GM18861 (cell line): Measurements from ENCODE around the gene LMAN2L.
"Not testable (repeated sequence)": the region's sequence is repeated elsewhere in the genome, so short reads cannot be mapped to it uniquely, and the experiment has no call there.

ENCODE experiments used
- ATAC-seq: cut with Tn5 transposase; IDR thresholded peaks from one replicate; pipeline ENCODE4 v1.9.1; 2021; ENCODE audit not compliant: unreplicated experiment

Gene LMAN2L

DNA sequence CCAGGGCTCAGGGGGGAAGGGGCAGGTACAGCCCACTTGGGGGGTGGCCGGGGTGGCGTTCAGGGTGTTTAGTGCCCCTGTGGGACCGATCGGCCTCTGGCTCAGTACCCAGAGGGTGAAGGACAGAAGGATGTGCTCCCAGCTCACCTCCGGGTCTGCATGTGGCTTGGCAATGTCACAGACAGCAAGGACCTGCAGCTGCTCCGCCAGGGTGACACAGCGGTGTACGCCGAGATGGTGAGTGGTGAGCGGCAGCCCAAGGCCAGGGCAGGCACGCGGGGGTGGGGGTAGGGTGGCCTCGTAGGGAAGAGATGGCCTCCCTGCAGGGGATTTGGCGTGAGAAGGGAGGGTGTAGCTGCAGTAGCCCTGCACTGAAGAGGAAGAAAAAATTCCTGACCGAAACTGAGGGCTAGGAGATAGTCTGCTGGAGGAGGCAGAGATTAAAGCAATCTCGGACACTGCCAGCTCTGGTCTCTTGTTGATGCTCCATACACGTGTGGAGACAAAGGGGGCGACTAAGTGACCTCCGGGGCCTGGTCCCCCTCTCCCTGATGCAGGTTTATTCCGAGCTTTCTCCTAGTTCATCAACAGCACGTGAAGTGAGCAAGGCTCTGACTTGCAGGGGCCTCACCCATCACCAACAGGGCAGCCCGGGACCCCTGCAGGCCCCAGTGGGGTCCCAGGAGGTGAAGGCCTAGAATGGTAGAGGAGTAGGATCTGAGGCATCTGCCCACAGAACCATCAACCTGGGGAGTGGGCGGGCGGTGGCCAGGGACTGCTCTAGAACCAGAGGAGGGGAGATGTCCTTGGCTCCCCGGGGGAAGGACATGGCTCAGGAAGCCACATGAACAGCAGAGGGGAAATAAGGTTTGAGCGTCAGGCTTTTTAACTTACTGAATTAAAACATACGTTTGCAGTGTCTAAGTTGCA, 51.9 kb downstream of the LMAN2L start:
- no peak for ATAC-seq

DNA sequence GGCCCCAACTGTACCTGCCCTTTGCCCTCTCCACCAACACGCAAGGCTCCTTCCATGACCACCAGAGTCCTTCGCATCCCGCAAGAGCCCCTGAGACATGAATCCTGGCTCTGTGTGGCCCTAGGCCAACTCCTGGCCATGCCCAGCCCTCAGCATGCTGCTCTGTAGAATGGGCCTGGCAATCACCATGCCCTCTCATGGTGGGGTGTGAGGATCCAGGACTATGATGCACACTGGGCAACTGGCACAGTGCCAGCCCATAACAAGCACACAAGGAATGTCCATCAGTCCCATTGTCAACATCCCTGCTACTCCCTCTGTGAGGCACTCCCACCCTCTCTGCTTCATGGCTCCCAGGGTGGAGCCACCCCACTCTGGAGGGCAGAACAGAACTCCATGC, 52.6 kb downstream of the LMAN2L start:
- ATAC-seq = no peak

DNA sequence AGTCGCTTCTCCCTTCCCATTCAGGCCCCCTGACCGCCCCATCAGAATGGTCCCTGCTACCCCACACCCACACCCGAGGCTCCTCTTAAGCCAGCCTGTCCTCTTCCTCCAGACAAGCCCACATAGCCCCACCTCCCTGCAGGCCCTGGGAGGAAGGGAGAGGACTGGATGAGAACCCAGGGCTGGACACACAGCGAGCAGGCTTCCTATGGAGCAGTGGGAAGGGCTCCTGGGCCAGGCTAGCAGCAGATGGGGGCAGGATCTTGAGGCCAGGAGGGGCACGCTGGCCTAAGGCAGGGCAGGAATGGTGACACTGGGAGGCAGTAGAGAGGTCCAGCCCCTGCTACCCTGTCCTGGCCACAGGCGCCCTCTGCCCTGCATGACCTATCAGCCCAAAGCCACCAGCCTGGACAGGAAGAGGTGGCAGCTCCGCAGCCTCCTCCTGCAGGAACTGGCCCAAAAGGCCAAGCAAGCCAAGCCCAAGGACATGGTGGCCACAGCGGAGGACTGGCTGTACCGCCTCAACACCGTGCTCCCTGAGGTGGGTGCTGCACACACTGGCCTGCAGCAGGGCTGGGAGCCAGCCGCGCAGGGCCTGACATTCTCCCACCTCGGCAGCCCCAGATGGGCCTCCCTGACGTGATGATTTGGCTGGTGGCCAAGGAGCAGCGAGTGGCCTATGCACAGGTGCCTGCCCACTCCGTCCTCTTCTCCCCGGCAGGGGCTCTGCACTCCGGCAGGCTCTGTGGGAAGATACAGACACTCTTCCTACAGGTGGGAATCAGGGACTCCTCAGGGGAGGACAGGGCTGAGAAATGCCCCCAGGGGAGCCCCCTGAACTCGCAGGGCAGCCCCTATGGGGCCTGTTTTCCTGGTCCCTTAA, 54.0 kb downstream of the LMAN2L start:
- no peak for ATAC-seq

GRCh38 chr2:96684883-96685576, 54.8 kb downstream of the LMAN2L start:
- no peak for ATAC-seq

DNA sequence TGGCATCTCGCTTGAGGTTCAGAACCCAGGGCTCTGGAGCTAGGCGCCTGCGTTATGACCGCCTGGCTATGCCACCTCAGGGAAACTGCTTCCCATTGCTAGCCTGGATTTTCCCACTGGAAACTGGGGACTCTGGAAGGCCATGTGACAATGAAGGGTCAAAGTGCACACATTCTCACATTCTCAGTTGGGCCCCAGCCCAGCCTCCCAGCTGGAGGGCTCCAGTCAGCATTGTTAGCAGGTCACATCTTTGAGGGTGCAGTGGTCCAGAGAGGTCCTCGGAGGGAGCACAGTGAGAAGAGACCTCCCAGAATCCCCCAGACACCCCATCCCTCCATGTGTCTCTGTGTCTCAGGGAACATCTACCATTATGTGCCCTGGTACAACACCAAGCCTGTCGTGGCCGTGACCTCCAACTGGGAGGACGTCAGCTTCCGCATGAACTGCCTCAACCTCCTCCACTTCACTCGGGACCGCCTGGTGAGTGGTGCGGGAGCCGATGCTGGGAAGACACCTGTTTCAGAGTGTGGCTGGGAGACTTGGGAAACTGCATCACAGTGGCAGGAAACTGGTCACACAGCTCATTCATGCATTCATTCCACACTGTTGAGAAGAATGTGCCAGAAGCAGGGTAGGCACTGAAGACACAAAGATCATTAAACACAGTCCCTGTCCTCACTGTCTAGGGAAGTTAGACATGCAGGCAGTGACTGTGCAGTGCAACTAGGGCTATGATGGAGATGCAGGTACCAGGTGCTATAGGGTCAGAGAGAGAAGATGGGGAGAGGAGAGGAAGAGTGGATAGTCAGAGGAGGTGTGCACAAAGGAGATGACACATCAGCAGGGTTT, 55.7 kb downstream of the LMAN2L start:
- ATAC-seq = no peak

DNA sequence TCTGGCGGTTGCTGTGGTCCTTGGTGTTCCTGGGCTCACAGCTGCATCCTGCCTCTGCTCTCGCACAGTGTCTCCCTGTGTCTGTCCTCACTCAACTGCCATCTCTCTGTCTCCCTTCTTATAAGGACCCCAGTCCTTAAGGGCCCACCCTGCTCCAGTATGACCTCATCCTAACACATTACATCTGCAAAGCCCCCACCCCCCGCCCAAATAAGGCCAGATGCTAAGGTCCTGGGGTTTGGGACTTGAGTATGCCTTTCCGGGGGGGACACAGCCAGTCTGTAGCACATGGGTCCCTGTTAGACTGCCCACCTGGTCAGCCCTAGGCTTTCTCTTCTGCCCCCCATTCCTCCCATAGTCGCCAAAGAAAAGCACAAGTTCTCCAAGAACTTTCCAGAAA, 56.6 kb downstream of the LMAN2L start:
- no peak for ATAC-seq

GRCh38 chr2:96681540-96681939, 58.3 kb downstream of the LMAN2L start:
- ATAC-seq = no peak

DNA sequence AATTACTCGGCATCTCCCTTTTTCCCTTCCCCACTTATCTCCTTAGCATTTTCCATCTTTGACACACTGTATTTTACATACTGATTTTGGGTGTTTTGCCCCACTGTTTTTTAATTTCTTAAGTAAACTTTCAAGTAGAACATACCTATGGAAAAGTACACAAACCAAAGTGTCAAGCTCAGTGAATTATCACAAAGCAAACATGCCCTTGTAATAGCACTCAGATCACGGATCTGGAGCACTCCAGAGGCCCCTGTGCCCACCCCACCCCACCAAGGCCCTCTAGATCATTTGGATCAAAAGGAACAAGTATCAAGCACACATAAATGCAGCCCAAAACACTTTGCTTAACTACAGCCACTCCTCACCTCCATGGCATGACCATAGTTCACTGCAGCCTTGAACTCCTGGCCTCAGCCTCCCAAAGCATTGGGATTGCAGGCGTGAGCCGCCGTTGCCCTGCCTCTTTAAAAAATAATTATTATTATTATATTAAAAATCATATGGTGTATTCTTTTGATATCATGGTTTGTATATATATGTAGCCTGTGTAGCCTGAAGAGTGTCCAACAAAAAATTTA, 59.2 kb downstream of the LMAN2L start:
- no peak for ATAC-seq

DNA sequence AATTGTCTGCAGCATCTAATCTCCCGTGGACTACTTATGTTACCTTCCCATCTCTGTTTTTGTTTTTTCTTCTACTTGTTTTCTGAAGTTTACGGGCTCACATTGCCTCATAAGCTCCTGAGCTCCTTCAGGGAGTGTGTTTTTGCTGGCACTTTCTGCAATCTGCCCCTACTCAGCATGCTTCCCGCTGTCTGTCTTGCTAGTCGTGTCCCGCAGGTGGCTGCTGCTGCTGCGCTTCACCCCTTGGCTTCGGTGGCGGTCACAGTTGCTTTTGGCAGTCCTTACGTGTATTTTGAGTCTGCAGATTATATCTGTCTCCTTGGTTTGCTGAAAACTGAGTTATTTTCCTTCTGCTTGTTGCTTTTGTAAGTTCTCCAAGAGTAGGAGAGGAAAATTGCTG, 60.0 kb downstream of the LMAN2L start:
- ATAC-seq = no peak

DNA sequence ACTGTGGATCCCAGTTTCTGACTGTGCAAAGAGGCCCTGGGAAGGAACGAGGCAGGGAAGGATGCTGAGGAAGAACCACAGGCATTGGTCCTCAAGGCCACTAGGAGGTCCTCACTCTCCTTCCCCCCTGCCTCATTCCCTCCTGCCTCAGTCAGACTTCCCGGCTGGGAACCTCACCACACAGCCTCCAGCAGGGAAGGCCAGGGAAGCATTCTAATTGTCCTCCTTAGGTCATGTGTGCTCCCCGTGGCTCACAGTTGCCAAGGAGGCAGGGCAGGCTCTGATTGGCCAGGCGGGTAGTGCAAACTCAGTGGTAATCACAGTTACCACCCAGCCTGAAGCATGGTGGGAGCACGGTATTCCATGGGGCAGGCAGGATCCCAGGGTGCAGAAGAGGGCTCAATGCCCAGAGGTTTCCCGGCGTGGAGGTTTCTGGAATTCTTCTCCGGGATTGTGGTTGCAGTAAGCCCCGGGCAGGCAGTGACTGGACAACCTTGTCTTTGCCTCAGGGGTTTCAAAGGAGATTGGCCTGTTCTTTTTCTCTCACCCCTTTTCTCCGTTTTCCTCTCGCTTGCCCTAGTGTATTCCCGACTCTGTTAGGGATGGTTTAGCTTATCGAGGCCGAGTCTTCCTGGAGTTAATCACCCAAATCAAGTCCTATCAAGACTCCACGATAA, 70.2 kb downstream of the LMAN2L start:
- ATAC-seq = no peak

- ATAC-seq = no peak
Observed at GRCh38 chr2:96668771-96669170, 71.1 kb downstream of the LMAN2L start.

GRCh38 chr2:96665717-96666116, 74.1 kb downstream of the LMAN2L start:
- not testable (repeated sequence) for ATAC-seq

DNA sequence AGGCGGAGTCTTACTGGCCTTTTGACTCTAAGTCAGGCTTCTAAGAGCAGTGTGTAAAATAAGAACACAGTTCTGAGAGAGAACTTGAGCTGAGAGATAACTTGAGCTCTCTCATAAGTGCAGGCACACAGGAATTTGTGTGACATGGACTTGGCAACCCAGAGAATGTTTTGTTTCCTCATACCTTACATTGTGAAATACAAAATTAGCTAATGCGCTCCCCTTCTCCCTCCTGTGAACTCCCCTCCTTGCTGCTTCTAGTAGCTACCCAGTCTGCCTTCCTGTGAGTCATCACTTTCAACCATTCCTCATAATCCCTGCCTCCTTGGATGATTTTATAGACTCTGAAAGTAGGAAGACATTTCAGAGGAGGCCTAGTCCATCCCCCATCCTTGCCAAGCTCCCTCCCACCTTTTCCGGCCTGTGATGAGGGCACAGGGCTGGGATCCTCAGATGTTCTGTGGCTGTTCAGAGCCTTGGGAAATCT, 74.7 kb downstream of the LMAN2L start:
- no peak for ATAC-seq

- ATAC-seq = no peak
Observed at GRCh38 chr2:96664366-96664925, 75.4 kb downstream of the LMAN2L start.

DNA sequence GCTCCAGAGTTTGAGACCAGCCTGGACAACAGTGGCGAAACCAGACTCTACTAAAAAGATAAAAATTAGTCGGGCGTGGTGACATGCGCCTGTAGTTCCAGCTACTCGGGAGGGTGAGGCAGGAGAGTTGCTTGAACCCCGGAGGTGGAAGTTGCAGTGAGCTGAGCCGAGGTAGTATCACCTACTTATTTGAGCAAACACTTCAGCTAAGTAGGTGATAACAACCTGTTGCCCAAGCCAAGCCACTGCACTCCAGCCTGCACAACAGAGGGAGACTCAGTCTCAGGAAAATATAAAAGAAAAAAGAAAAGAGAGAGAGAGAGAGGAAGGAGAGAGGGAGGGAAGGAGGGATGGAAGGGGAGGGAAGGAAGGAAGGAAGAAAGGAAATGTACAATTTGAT, 76.0 kb downstream of the LMAN2L start:
- no peak for ATAC-seq

DNA sequence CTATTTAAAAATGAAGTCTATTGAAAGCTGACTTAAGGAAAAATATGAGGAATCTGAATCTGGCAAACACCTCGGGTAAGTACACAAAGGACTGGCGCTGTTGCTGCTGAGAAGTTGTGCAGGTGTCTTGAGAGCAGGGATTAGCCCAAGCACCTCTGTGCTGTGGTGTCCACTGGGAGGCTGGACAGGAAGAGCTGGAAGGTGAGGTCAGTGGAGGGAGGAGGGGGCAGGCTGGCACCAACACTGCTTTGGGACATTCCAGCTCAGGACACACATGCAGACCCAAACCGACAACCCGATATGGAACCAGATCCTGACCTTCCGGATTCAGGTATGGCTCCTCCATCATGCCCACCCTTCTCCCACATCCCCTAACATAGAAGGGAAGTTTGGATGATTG, 76.7 kb downstream of the LMAN2L start:
- ATAC-seq = no peak

GRCh38 chr2:96662360-96662759, 77.5 kb downstream of the LMAN2L start:
- ATAC-seq = no peak

GRCh38 chr2:96661324-96661723, 78.5 kb downstream of the LMAN2L start:
- no peak for ATAC-seq

DNA sequence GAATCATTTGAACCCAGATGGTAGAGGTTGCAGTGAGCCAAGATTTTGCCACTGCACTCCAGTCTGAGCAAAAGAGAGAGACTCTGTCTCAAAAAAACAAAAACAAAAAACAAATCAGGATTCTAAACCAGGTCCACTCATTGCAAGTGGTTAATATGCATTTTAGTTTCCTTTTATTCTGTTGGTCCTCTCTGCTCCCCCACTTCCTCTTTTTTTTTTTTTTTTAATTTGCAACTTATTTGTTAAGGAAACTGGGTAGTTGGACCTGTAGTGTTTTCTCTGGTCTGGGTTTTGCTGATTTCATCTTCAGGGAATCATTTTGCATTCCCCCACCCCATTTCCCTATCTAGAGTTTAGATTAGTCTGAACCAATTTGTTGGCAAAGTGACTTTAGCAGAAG, 83.3 kb downstream of the LMAN2L start:
- ATAC-seq = no peak
